Measurements from ENCODE around the gene BCAM.

BCAM gene

DNA sequence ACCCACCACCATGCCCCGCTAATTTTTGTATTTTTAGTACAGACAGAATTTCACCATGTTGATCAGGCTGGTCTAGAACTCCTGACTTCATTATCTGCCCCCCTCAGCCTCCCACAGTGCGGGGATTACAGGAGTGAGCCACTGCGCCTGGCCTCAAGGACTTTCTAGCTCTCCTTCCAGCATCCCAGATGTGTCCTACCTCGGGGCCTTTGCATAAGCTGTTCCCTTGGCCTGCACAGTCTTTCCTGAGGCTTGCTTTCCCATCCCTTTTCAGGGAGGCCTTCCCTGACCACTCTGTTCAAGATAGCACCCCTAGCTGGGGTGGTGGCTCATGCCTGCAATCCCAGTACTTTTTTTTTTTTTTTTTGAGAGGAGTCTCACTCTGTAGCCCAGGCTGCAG lies 14.3 kb upstream of the BCAM start:
- DNase-seq: no peak

DNA sequence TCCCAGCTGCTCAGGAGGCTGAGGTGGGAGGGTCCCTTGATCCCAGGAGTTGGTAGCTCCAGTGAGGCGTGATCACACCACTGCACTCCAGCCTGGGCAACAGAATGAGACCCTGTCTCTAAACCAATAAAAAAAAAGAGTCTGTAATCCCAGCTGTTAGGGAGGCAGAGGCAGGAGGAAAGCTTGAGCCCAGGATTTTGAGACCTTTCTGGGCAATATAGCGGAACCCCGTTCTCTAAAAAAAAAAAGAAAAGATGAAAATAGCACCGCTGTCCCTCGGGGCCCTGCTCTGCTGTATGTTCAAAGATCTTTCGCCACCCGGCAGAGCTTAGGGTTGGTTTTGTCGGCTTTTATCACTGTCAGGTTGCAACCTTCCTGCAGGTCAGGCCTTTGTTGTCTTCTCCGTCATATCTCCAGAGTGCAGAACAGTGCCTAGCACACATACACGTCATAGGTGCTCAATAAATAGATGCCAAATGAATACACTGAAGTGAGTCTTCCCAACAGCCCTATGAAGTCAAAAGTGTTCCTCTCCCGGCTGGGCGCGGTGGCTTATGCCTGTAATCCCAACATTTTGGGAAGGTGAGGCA lies 13.4 kb upstream of the BCAM start:
- no peak for DNase-seq

GRCh38 chr19:44796701-44797115 lies 12.2 kb upstream of the BCAM start:
- no peak for DNase-seq

- no peak for DNase-seq
Measured at GRCh38 chr19:44799627-44800346, 9.1 kb upstream of the BCAM start.

DNA sequence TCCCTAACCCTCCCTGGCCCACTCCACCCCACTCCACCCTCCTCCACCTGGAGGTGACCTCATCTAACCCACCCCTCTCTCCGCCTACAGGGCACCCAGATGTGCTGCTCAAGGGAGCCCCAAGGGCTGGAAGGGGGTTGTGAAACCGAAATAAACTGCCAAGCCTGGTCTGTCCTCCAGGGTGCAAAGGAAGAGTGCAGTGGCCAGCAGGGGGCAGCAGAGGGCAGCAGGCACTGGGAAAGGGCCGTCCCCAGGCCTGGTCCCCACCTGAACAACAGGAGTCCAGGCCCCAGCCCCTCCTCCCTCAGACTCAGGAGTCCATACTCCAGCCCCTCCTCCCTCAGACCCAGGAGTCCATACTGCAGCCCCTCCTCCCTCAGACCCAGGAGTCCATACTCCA lies 8.4 kb upstream of the BCAM start:
- DNase-seq: no peak

GRCh38 chr19:44803442-44804428 lies 5.2 kb upstream of the BCAM start:
- no peak for DNase-seq

DNA sequence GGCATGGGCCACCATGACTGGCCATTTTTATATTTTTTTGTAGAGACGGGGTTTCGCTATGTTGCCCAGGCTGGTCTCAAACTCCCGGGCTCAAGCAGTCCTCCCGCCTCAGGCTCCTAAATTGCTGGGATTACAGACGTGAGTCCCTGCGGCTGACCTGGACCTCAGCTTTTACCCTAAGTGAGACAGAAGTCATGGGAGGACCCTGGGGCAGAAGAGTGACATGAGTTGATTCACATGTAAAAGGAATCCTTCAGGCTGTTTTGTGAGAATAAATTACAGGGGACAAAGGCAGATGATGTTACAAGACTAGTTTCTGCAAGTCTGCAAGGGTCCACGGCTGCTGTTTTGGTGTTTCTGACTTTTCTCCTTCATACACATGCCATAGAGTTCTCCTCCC lies 2.6 kb upstream of the BCAM start:
- no peak for DNase-seq

DNA sequence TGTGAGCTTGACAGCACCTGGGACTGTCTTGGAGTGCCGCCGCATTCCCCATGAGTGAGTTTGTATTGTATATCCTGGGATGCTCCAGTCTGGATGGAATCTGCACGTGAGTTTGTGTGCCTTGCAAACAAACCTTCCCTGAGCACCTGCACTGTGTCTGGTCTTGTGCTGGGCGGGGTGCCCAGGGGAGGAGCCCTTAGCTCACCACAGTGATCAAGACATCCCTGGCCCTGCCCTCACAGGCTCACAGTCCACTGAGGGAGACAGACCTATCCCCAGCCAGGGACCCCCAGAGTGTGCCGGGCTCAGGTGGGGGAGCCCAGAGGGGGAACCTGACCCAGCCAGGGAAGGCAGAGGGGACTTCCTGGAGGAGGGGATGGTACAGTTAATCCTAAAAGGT lies 1.7 kb upstream of the BCAM start:
- DNase-seq: no peak

DNA sequence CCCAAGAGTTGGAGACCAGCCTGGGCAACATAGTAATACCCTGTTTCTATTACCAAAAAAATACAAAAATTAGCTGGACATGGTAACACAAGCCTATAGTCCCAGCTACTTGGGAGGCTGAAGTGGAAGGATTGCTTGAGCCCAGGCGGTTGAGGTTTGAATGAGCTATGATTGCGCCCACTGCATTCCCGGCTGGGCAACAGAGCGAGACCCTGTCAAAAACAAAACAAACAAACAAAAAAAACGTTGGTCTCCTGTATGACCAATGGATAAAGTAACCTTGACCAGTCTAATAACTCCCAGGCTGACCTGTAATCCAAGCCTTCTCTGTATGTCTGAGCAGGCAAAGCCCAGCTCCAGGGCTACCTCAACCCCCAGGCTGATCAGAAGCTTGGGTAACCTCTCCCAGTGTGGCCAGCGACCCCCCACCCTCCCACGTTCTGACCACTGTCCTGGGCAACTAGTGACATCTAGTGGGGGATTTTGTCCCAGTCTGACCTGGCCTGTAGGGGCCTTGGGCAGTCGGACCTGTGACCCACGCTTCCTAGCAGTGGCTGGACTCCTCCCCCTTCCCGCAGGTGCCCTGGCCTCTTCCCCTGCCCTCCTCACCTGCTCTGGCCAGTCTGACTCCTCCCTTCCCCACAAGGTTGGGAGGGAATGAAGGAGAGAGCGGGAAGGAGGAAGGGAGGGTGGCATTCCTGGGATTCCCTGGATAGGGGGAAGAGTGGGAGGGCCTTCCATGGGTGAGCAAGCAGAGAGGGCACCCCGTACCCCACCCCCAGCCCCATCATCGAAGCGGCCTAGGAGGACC lies 1.0 kb upstream of the BCAM start:
- DNase-seq: no peak

GRCh38 chr19:44809577-44810233 lies 802 bp downstream of the BCAM start:
- no peak for DNase-seq

- no peak for DNase-seq
Measured at GRCh38 chr19:44810234-44811121, 1.6 kb downstream of the BCAM start.

DNA sequence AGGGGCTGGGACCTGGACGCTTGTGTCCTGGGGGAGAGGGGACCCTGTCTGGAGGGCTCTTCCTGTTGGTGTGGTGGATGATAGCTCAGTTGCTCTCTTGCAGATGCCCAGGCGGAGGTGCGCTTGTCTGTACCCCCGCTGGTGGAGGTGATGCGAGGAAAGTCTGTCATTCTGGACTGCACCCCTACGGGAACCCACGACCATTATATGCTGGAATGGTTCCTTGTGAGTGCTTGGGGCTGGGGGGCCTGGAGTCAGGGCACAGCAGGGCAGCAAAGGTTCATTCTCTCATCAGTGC lies 2.2 kb downstream of the BCAM start:
- DNase-seq: no peak

DNA sequence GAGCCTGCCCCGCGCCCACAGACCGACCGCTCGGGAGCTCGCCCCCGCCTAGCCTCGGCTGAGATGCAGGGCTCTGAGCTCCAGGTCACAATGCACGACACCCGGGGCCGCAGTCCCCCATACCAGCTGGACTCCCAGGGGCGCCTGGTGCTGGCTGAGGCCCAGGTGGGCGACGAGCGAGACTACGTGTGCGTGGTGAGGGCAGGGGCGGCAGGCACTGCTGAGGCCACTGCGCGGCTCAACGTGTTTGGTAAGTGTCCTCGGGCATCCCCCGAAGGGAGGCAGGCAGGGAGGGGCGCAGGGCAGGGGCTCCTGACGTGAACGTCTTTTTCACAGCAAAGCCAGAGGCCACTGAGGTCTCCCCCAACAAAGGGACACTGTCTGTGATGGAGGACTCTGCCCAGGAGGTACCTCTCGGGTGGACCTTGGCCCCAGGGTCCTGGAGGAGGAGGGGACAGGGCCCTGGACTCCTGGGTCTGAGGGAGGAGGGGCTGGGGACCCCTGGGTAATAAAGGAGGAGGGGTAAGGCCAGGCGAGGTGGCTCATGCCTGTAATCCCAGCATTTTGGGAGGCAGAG lies 3.3 kb downstream of the BCAM start:
- no peak for DNase-seq

DNA sequence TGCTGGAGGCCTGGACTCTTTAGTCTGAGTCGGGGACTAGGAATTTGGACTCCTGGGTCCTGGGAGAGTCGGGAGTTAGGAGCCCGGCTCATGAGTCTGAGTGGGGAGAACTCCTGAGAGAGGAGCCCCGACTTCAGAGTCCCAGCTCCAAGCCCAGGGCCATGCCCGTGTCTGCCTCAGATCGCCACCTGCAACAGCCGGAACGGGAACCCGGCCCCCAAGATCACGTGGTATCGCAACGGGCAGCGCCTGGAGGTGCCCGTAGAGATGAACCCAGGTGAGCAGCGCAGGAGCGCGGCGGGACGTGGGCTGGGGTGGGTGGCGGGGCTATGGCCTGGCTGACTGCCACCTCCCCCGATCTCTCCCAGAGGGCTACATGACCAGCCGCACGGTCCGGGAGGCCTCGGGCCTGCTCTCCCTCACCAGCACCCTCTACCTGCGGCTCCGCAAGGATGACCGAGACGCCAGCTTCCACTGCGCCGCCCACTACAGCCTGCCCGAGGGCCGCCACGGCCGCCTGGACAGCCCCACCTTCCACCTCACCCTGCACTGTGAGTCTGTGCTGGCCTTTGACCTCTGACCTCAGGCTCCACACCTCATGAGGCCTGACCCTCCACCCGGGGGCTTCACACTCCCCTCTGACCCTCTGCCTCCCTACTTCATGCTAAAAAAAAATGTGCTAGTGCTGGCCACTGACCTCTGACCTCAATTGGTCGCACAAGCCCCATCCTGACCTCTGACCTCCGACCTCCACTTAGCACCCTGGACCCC lies 4.4 kb downstream of the BCAM start:
- no peak for DNase-seq

GRCh38 chr19:44813841-44814470 lies 5.1 kb downstream of the BCAM start:
- no peak for DNase-seq

GRCh38 chr19:44814517-44814916 lies 5.6 kb downstream of the BCAM start:
- no peak for DNase-seq

DNA sequence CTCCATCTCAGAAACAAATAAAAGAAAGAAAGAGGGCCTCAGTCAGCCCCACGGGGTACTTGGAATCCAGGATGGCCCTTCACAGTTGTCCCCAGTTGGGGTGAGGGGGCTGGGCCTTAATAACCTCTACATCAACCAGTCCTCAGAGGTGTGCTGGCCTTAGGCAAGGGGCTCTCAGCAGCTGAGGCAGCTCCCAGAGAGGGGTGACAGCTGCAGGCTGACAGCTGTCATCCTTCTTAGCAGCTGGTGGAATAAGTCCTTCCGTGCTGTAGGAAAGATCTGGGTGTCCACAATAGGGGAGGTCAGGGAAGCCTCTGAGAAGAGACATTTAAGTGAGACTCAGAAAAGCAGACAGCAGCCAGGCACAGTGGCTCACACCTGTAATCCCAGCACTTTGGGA lies 7.4 kb downstream of the BCAM start:
- DNase-seq: no peak

DNA sequence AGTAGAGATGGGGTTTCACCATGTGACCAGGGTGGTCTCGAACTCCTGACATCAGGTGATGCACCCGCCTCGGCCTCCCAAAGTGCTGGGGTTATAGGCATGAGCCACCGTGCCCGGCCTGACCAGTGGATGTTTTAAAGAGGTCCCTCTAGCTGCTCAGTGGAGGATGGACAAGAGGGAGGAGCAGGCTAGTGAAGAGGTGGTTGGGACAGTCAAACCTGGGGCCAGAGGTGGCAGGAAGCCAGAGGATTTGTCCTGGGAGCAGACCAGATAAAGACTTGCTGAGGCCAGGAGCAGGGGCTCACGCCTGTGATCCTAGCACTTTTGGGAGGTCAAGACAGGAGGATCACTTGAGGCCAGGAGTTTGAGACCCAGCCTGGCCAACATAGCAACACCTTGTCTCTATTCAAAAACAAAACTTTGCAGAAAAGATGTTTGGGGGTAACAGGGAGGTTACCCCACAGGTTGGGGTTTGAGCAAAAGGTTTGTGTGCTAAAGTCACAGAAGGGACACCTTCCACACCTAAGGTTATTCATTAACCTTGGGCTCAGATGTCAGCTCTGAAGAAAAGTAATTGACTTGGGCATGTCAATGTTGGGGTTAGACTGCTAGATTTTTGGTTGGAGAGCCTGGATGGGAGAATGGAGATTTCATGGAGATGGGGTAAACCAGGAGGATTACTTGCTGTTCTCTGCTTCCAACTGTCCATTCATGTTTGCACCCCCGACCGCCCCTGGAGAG lies 9.0 kb downstream of the BCAM start:
- no peak for DNase-seq

- DNase-seq: no peak
Measured at GRCh38 chr19:44818466-44819031, 9.6 kb downstream of the BCAM start.
